A673 (cell line): ENCODE data around the gene CTNNA3. TPM values are rescaled to one million over a fixed set of nuclear protein-coding genes. Genes with fewer than 3 reads are reported as not detected.

Experiments used
- BruUV-seq: library from RNA; stranded (reverse); fragments of 400-500 nt; replicated peaks from 2 replicates; lab custom pipeline; 2021; lab: Mats Ljungman, UMichigan
- CTCF ChIA-PET: fragments of 300-600 bp; sonication (Branson Sonifier 250); formaldehyde crosslinking; loops from one replicate; lab custom pipeline; 2022; ENCODE audit warnings: antibody characterized with exemption; lab: Charles Lee
- POLR2A ChIA-PET: fragments of 300-600 bp; sonication (Branson Sonifier 250); formaldehyde crosslinking; loops from one replicate; lab custom pipeline; 2022; ENCODE audit warnings: antibody characterized with exemption; ENCODE audit not compliant: low non-redundant PET; lab: Charles Lee
- DNase-seq: peaks from one replicate; pipeline ENCODE4 v3.0.0-alpha.2; 2015; ENCODE audit warnings: low spot score
- H3K27ac ChIP-seq: fragments of 200-600 bp; sonication (generic); 2 replicates; pipeline ENCODE4 v1.5.1; 2016; ENCODE audit warnings: mixed run types, low read depth, mild to moderate bottlenecking, mixed read lengths, antibody characterized with exemption, low read length; ENCODE audit not compliant: poor library complexity, severe bottlenecking
- H3K27me3 ChIP-seq: fragments of 200-600 bp; sonication (generic); replicated peaks from 2 replicates; pipeline ENCODE4 v1.6.1; 2017; ENCODE audit warnings: mixed run types, low read depth, mild to moderate bottlenecking, mixed read lengths, antibody characterized with exemption, low read length; ENCODE audit not compliant: insufficient read depth, poor library complexity
- H3K36me3 ChIP-seq: fragments of 200-600 bp; sonication (generic); 2 replicates; pipeline ENCODE4 v1.6.1; 2016; ENCODE audit warnings: mixed run types, mild to moderate bottlenecking, mixed read lengths, antibody characterized with exemption, low read length; ENCODE audit not compliant: insufficient read depth, poor library complexity, severe bottlenecking
- H3K4me1 ChIP-seq: fragments of 200-600 bp; sonication (generic); 2 replicates; pipeline ENCODE4 v1.6.1; 2017; ENCODE audit warnings: mixed run types, mild to moderate bottlenecking, mixed read lengths, antibody characterized with exemption, low read length; ENCODE audit not compliant: insufficient read depth, poor library complexity, severe bottlenecking
- H3K4me3 ChIP-seq: fragments of 200-600 bp; sonication (generic); 2 replicates; pipeline ENCODE4 v1.5.1; 2016; ENCODE audit warnings: low read depth, mixed run types, mild to moderate bottlenecking, mixed read lengths, low read length; ENCODE audit not compliant: poor library complexity, severe bottlenecking
- H3K9me3 ChIP-seq: fragments of 200-600 bp; sonication (generic); 2 replicates; pipeline ENCODE4 v1.6.1; 2016; ENCODE audit warnings: mixed run types, low read depth, mild to moderate bottlenecking, mixed read lengths, antibody characterized with exemption, low read length; ENCODE audit not compliant: poor library complexity, severe bottlenecking
- EZH2 ChIP-seq: fragments of 200-600 bp; sonication (generic); IDR thresholded peaks from 2 replicates; pipeline ENCODE4 v1.6.1; 2017; ENCODE audit warnings: borderline replicate concordance, low read depth, mild to moderate bottlenecking, mixed read lengths, antibody characterized with exemption, low read length; ENCODE audit not compliant: poor library complexity, severe bottlenecking
- intact Hi-C: fragments of 100-400 bp; cut with micrococcal nuclease; formaldehyde crosslinking; loops from one replicate; pipeline ENCODE4 v1.10.0; 2022; ENCODE audit not compliant: unreplicated experiment
- total RNA-seq: library from RNA; stranded (reverse); gene quantifications from 2 replicates; pipeline ENCODE4 v1.2.3, GENCODE V29; 2021
- TF ChIP-seq, protein P1 (sequence below): fragments of 300-800, 200-600 bp; sonication (generic); conservative IDR thresholded peaks from 2 replicates; pipeline ENCODE4 v1.5.1; 2017; ENCODE audit warnings: low read depth, mild to moderate bottlenecking, antibody characterized with exemption, low read length, moderate library complexity, mixed read lengths

Gene CTNNA3
- total RNA-seq, 1 experiment from 2014 or later = not detected

- TF ChIP-seq EZH2 = no peak
- TF ChIP-seq, protein P1, sequence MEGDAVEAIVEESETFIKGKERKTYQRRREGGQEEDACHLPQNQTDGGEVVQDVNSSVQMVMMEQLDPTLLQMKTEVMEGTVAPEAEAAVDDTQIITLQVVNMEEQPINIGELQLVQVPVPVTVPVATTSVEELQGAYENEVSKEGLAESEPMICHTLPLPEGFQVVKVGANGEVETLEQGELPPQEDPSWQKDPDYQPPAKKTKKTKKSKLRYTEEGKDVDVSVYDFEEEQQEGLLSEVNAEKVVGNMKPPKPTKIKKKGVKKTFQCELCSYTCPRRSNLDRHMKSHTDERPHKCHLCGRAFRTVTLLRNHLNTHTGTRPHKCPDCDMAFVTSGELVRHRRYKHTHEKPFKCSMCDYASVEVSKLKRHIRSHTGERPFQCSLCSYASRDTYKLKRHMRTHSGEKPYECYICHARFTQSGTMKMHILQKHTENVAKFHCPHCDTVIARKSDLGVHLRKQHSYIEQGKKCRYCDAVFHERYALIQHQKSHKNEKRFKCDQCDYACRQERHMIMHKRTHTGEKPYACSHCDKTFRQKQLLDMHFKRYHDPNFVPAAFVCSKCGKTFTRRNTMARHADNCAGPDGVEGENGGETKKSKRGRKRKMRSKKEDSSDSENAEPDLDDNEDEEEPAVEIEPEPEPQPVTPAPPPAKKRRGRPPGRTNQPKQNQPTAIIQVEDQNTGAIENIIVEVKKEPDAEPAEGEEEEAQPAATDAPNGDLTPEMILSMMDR = 0 out of 2 replicates have a peak, but pooled peaks have one; percentile 34
- BruUV-seq = no TSS peak
These were observed 1068.8 kb downstream of the CTNNA3 start for GRCh38 chr10:66627156-66627555.

DNA sequence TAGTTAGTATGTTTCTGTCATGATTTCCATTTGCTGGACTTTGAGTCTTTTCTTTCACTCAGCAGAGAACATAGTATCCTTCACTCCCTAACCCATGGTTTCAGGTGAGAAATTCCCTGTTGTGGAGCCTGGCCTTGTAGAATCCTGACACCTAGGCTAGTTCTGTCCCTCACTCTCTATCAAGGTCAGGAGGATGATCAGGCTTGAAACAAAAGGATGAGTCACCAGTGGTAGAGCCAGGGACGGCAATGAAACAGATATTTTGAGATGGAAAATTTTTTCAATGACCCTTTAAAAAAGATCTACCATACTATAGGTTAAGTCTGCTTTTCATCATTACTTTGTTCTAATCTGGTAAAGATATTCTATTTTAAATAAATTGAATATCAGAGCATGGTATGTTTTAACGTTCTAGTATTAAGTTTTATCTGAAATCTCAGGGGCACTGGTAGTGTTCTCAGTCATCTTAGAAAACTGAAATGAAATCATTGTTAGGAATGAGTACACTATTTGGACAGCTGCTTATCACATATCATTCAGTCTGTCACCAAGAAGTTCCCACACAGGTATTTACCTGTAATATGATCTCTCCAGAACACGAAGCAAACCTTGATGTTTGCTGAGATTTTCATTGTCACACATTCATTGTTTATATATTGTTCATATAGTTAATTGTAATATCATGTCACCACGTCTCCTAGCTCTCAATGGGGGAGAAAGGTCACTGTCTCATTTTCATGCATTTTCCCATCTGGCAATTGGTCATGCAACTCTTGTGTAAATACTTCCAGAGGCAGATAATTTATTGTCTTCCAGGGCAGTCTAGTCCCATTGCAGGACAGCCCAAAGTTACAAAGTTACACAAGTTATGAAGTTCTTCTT lies 1070.0 kb downstream of the CTNNA3 start:
- BruUV-seq = no TSS peak
- intact Hi-C loops = no loop called here

More at GRCh38 chr10:66627156-66627555, 1068.8 kb downstream of the CTNNA3 start:
- no peak overlapping the region for H3K27ac ChIP-seq
- H3K4me3 ChIP-seq = no peak overlapping the region
- H3K9me3 ChIP-seq = no peaks in the 10 kb centered on the region
- DNase-seq = peak; percentile 33
- no peaks in the 10 kb centered on the region for H3K4me1 ChIP-seq
- no peaks in the 10 kb centered on the region for H3K27me3 ChIP-seq
- CTCF ChIA-PET = interaction anchor here (0.6 kb wide), 1 partner anchor 386 kb away, joined by 8 read pairs; no protein-coding TSS in a partner anchor
- no peaks in the 10 kb centered on the region for H3K36me3 ChIP-seq
- intact Hi-C loops = no loop called here
- POLR2A ChIA-PET = no interaction called here

GRCh38 chr10:66622050-66622449 lies 1073.9 kb downstream of the CTNNA3 start:
- H3K9me3 ChIP-seq = no peaks in the 10 kb centered on the region
- no peak for DNase-seq
- intact Hi-C loops = no loop called here
- POLR2A ChIA-PET = no interaction called here
- no peak overlapping the region for H3K27ac ChIP-seq
- H3K4me1 ChIP-seq = no peaks in the 10 kb centered on the region
- H3K27me3 ChIP-seq = no peaks in the 10 kb centered on the region
- CTCF ChIA-PET = no interaction called here
- no TSS peak for BruUV-seq
- H3K36me3 ChIP-seq = no peaks in the 10 kb centered on the region
- H3K4me3 ChIP-seq = no peak overlapping the region
- no peak for TF ChIP-seq EZH2
- TF ChIP-seq, protein P1 = no peak

More for the DNA sequence above, 1070.0 kb downstream of the CTNNA3 start:
- CTCF ChIA-PET = no interaction called here
- Histone ChIP-seq H3K4me1 (no peaks in the 10 kb centered on the region), H3K4me3 (no peak overlapping the region), H3K27me3 (no peaks in the 10 kb centered on the region), H3K9me3 (no peaks in the 10 kb centered on the region), H3K27ac (no peak overlapping the region), H3K36me3 (no peaks in the 10 kb centered on the region)
- POLR2A ChIA-PET = no interaction called here
- no peak for DNase-seq
- no peak for TF ChIP-seq EZH2
- TF ChIP-seq, protein P1 = no peak
